Measurements from ENCODE around the gene RBPJL.

RBPJL gene

GRCh38 chr20:45306431-45306982, at the start of gene RBPJL:
RBPJL (plus strand) TSS chr20:45306840; CDS start chr20:45306923, 83 bp downstream.
- peak; percentile 99 for TF ChIP-seq CTCF (IDR thresholded peaks at IDR 0.05; ENCODE audit: poor library complexity, severe bottlenecking)
- H3K36me3 ChIP-seq (ENCODE audit: low read depth) = no peaks in the 10 kb centered on the region
- H3K9me3 ChIP-seq (ENCODE audit: severe bottlenecking) = no peaks in the 10 kb centered on the region
- no peak within 1 kb of the TSS for H3K27ac ChIP-seq (ENCODE audit: poor library complexity, severe bottlenecking)
- DNase-seq (ENCODE audit: low spot score) = no peak
- H3K4me3 ChIP-seq (ENCODE audit: severe bottlenecking) = no peak within 1 kb of the TSS
- H3K4me1 ChIP-seq (ENCODE audit: insufficient read depth, poor library complexity, severe bottlenecking) = no peaks in the 10 kb centered on the region
- no peaks in the 10 kb centered on the region for H3K27me3 ChIP-seq (ENCODE audit: insufficient read depth, poor library complexity, severe bottlenecking)
- no peak; the same call in 2 of the 3 replicates for ATAC-seq (ENCODE audit: low read depth)

- DNase-seq (ENCODE audit: low spot score) = no peak
- Histone ChIP-seq H3K4me3 (ENCODE audit: severe bottlenecking) (no peak overlapping the region), H3K9me3 (ENCODE audit: severe bottlenecking) (no peaks in the 10 kb centered on the region), H3K4me1 (ENCODE audit: insufficient read depth, poor library complexity, severe bottlenecking) (peaks cover 25% of the 10 kb centered on the region), H3K27ac (ENCODE audit: poor library complexity, severe bottlenecking) (no peak overlapping the region), H3K27me3 (ENCODE audit: insufficient read depth, poor library complexity, severe bottlenecking) (no peaks in the 10 kb centered on the region), H3K36me3 (ENCODE audit: low read depth) (no peaks in the 10 kb centered on the region)
- no peak for TF ChIP-seq CTCF (IDR thresholded peaks at IDR 0.05; ENCODE audit: poor library complexity, severe bottlenecking)
- ATAC-seq (ENCODE audit: low read depth) = no peak
These were observed 49.5 kb upstream of the RBPJL start for GRCh38 chr20:45257161-45257560.

GRCh38 chr20:45257711-45258110, 48.9 kb upstream of the RBPJL start:
- no peak overlapping the region for H3K27ac ChIP-seq (ENCODE audit: poor library complexity, severe bottlenecking)
- H3K27me3 ChIP-seq (ENCODE audit: insufficient read depth, poor library complexity, severe bottlenecking) = no peaks in the 10 kb centered on the region
- DNase-seq (ENCODE audit: low spot score) (no peak), ATAC-seq (ENCODE audit: low read depth) (no peak)
- TF ChIP-seq CTCF (IDR thresholded peaks at IDR 0.05; ENCODE audit: poor library complexity, severe bottlenecking) = no peak
- H3K4me3 ChIP-seq (ENCODE audit: severe bottlenecking) = no peak overlapping the region
- no peaks in the 10 kb centered on the region for H3K36me3 ChIP-seq (ENCODE audit: low read depth)
- H3K4me1 ChIP-seq (ENCODE audit: insufficient read depth, poor library complexity, severe bottlenecking) = peaks cover 25% of the 10 kb centered on the region
- no peaks in the 10 kb centered on the region for H3K9me3 ChIP-seq (ENCODE audit: severe bottlenecking)

GRCh38 chr20:45258259-45258658, 48.4 kb upstream of the RBPJL start:
- DNase-seq (ENCODE audit: low spot score) = no peak
- Histone ChIP-seq H3K27ac (ENCODE audit: poor library complexity, severe bottlenecking) (no peak overlapping the region), H3K27me3 (ENCODE audit: insufficient read depth, poor library complexity, severe bottlenecking) (no peaks in the 10 kb centered on the region), H3K4me1 (ENCODE audit: insufficient read depth, poor library complexity, severe bottlenecking) (peaks cover 24% of the 10 kb centered on the region), H3K9me3 (ENCODE audit: severe bottlenecking) (no peaks in the 10 kb centered on the region), H3K36me3 (ENCODE audit: low read depth) (no peaks in the 10 kb centered on the region), H3K4me3 (ENCODE audit: severe bottlenecking) (no peak overlapping the region)
- no peak for ATAC-seq (ENCODE audit: low read depth)
- TF ChIP-seq CTCF (IDR thresholded peaks at IDR 0.05; ENCODE audit: poor library complexity, severe bottlenecking) = no peak

- peaks cover 19% of the 10 kb centered on the region for H3K4me1 ChIP-seq (ENCODE audit: insufficient read depth, poor library complexity, severe bottlenecking)
- DNase-seq (ENCODE audit: low spot score) (no peak), ATAC-seq (ENCODE audit: low read depth) (no peak)
- H3K36me3 ChIP-seq (ENCODE audit: low read depth) = no peaks in the 10 kb centered on the region
- H3K9me3 ChIP-seq (ENCODE audit: severe bottlenecking) = no peaks in the 10 kb centered on the region
- no peak overlapping the region for H3K4me3 ChIP-seq (ENCODE audit: severe bottlenecking)
- H3K27ac ChIP-seq (ENCODE audit: poor library complexity, severe bottlenecking) = no peak overlapping the region
- H3K27me3 ChIP-seq (ENCODE audit: insufficient read depth, poor library complexity, severe bottlenecking) = no peaks in the 10 kb centered on the region
- no peak for TF ChIP-seq CTCF (IDR thresholded peaks at IDR 0.05; ENCODE audit: poor library complexity, severe bottlenecking)
These were observed 48.0 kb upstream of the RBPJL start for GRCh38 chr20:45258664-45259063.
